Measurements from ENCODE around the gene PDE3B. TPM values are rescaled to one million over a fixed set of nuclear protein-coding genes. Genes with fewer than 3 reads are reported as not detected.
"Not testable (repeated sequence)": the region's sequence is repeated elsewhere in the genome, so short reads cannot be mapped to it uniquely, and the experiment has no call there.

The PDE3B gene
- total RNA-seq, 1 donor from 2014 or later, result 4.8 TPM

DNA sequence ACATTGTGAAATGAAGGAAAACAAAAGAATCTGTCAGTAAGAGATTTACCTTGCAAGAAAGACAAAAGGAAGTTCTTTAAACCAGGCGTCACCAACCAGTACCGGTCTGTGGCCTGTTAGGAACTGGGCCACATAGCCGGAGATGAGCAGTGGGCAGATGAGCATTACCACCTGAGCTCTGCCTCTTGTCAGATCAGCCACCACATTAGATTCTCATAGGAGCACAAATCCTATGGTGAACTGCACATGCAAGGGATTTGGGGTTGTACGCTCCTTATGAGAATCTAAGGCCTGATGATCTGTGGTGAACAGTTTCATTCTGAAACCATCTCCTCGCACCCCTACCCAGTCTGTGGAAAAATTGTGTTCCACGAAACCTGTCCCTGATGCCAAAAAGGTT lies 140.2 kb downstream of the PDE3B start:
- H3K4me3 ChIP-seq (ENCODE audit: low read depth, low read length), result no peak overlapping the region
- TF ChIP-seq, protein P1, sequence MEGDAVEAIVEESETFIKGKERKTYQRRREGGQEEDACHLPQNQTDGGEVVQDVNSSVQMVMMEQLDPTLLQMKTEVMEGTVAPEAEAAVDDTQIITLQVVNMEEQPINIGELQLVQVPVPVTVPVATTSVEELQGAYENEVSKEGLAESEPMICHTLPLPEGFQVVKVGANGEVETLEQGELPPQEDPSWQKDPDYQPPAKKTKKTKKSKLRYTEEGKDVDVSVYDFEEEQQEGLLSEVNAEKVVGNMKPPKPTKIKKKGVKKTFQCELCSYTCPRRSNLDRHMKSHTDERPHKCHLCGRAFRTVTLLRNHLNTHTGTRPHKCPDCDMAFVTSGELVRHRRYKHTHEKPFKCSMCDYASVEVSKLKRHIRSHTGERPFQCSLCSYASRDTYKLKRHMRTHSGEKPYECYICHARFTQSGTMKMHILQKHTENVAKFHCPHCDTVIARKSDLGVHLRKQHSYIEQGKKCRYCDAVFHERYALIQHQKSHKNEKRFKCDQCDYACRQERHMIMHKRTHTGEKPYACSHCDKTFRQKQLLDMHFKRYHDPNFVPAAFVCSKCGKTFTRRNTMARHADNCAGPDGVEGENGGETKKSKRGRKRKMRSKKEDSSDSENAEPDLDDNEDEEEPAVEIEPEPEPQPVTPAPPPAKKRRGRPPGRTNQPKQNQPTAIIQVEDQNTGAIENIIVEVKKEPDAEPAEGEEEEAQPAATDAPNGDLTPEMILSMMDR (conservative IDR thresholded peaks at IDR 0.05; ENCODE audit: low read depth, low read length), result no peak
- no peak for DNase-seq (ENCODE audit: low read depth)

DNA sequence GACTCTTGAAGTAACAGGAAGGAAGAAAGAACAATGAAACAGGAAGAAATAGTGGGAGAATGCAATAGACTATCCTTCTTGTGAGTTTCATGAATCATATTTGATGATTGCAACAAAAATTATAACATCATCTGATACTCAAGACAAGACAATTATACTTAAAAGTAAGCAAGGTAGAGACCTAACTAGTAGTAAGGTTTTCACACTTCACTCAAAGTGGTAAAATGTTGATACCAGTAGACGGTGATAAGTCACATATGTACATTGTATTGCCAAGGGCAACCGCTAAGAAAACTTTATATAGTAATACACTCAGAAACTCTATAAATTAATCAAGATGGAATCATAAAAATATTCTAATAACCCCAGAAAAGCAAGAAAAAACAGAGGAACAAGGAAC lies 140.6 kb downstream of the PDE3B start:
- TF ChIP-seq, protein P1 (conservative IDR thresholded peaks at IDR 0.05; ENCODE audit: low read depth, low read length), result no peak
- H3K4me3 ChIP-seq (ENCODE audit: low read depth, low read length), result no peak overlapping the region
- no peak for DNase-seq (ENCODE audit: low read depth)

DNA sequence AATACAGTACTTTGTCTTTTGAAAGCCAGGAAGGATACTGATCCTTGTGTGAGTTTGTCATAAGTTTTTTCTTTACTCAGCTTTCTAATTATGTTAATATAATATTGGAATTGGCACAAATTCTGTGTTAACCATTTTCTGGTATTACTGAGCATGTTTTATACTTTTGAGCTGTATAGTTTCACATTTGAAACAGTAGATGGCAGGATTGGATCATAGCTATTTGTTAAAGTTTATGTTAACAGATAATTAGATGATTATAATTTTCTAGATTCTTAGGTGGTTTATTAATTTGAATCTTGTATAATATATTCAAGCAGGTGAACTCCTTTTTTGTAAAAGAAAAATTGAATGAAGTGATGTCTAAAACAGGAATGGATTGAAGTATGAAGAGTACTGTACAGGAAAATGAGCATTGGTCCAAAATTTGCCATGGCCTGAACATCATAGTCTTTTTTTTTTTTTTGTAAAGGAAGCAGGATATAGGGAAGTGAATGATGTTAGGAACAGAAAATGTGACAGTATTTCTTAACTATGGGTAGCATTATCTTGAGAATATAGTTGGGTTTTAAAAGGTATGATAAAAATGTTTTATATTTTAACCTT lies 146.4 kb downstream of the PDE3B start:
- DNase-seq (ENCODE audit: low read depth), result no peak
- H3K4me3 ChIP-seq (ENCODE audit: low read depth, low read length), result no peak overlapping the region
- TF ChIP-seq, protein P1 (conservative IDR thresholded peaks at IDR 0.05; ENCODE audit: low read depth, low read length), result peak; percentile 57

DNA sequence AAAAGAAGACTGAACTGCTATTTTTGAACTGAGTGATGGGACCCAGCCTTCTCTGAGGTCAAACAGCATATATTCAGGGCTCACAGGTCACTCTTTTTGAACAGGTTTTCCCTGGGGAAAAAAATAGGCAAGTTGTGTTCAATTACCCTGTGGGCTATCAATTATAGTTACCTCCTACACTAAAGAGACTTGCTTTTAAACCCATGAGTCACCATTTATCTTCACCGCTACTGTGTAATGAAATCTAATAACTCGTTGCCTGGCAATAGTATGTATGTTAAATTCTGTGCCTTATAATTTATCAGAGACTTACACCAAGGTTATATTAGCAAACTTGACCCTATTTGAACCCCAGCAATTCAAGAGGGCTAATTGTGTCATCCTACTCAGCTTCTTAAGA lies 149.9 kb downstream of the PDE3B start:
- TF ChIP-seq, protein P1 (conservative IDR thresholded peaks at IDR 0.05; ENCODE audit: low read depth, low read length), result no peak
- DNase-seq (ENCODE audit: low read depth), result no peak
- no peak overlapping the region for H3K4me3 ChIP-seq (ENCODE audit: low read depth, low read length)

DNA sequence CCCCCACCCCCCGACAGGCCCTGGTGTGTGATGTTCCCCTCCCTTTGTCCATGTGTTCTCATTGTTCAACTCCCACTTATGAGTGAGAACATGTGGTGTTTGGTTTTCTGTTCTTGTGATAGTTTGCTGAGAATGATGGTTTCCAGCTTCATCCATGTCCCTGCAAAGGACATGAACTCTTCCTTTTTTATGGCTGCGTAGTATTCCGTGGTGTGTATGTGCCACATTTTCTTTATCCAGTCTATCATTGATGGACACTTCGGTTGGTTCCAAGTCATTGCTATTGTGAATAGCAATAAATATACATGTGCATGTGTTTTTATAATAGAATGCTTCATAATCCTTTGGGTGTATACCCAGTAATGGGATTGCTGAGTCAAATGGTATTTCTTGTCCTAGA lies 152.4 kb downstream of the PDE3B start:
- not testable (repeated sequence) for H3K4me3 ChIP-seq (ENCODE audit: low read depth, low read length); DNase-seq (ENCODE audit: low read depth)

DNA sequence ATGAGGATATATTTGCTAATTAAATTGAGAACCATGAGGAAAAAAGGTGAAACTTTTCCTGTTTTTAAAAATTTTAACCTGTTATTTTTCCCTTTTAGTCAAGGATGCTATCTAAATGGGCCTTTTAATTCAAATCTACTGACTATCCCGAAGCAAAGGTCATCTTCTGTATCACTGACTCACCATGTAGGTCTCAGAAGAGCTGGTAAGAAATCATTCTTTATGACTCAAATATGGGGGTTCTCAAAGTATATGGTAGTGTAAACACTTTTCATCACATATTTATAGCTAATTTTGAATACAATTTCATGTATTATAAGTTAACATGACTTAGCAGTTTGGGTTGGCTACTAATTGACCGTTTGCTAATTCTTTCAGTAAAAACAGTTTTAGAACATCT lies 160.2 kb downstream of the PDE3B start:
- TF ChIP-seq, protein P1 (conservative IDR thresholded peaks at IDR 0.05; ENCODE audit: low read depth, low read length), result no peak
- H3K4me3 ChIP-seq (ENCODE audit: low read depth, low read length), result no peak overlapping the region
- DNase-seq (ENCODE audit: low read depth), result no peak

DNA sequence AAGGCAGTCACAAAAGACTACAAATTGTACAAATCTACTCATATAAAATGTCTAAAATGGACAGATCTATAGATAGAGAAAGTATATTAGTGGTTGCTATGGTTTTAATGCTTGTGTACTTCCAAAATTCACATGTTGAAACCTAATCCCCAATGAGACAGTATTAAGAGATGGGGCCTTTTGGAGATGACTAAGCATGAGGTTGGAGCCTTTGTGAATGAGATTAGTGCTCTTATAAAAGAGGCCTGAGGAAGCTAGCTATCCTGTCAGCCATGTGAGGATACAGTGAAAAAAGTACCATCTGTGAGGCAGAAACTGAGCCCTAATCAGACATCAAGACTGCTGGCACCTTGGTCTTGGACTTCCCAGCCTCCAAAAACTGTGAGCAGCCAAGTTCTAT lies 165.9 kb downstream of the PDE3B start:
- DNase-seq (ENCODE audit: low read depth), result no peak
- no peak overlapping the region for H3K4me3 ChIP-seq (ENCODE audit: low read depth, low read length)
- TF ChIP-seq, protein P1 (conservative IDR thresholded peaks at IDR 0.05; ENCODE audit: low read depth, low read length), result no peak
